NCI-H2227 treated with DMSO at 0.1 percent for 48 hours (cell line): ENCODE results near the gene TFF2.

Experiments used
- DNase-seq: peaks from one replicate; lab custom pipeline; 2025; lab: John Stamatoyannopoulos, UW

The TFF2 gene

GRCh38 chr21:42384156-42384945 is 33.6 kb upstream of the TFF2 start:
- DNase-seq, result no peak

- DNase-seq, result no peak
Measured at GRCh38 chr21:42383331-42383730, 32.5 kb upstream of the TFF2 start.

DNA sequence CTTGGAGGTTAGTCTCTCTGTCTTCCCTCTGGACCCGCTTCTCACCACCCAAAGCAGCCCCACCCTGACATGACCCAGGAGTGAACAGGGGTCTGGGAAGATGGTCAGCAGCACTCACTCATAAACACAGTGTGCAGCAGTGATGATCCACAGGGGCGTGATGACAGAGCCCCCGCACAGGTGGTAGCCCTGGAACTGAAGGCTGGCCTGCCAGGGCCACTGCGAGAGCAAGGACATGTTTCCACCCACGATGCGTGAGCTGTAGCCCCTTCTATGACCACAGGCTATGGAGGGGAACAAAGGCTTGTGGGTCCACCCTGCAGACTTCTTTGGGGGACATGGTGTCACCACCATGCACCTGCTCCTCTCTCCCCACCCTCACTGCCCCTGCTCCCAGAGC is 32.1 kb upstream of the TFF2 start:
- no peak for DNase-seq

DNA sequence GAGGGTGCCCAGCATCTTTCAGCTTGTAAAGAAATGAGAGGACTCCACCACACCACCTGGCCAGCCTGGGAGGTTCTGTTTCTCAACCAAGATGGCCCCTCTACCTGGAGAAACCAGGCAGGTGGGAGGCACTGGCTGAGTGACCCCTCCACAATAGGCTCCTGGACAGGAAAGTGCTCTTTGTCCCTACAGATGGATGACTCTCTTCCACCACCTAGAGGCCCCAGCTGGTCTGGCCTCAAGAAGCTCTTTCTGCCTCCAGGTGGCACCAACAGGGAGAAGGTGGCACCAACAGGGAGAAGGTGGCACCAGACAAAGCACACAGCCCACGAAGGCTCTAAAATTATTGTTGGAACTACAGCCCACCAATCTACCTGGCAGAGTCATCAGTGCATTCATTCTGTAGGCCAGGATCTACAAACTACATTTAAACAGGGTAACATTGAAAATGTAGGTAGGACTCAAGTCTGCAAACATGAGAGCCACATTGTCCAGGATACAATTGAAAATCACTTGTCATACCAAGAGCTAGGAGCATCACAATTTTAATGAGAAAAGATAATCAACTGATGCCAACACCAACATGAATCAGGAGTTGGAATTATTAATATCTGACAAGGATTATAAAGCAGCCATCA is 30.7 kb upstream of the TFF2 start:
- DNase-seq, result no peak

GRCh38 chr21:42379426-42380215 is 28.8 kb upstream of the TFF2 start:
- no peak for DNase-seq

DNA sequence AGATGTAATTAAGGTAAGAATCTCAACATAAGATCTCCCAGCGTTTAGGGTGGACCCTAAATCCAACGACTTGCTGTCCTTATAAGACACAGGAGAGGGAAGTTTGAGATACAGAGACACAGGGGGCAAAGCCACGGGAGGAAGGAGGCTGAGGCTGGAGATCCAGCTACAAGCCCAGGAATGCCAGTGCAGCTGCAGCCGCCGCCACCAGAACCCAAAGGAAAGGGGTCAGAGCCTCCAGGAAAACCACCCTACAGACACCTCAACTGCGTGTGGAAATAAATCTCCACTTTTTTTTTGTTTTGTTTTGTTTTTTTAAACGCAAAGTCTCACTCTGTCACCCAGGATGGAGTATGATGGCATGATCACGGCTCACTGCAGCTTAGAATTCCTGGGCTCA is 27.6 kb upstream of the TFF2 start:
- DNase-seq, result no peak

- DNase-seq, result no peak
Measured at GRCh38 chr21:42377951-42378340, 27.2 kb upstream of the TFF2 start.

GRCh38 chr21:42377211-42377950 is 26.6 kb upstream of the TFF2 start:
- DNase-seq, result no peak

DNA sequence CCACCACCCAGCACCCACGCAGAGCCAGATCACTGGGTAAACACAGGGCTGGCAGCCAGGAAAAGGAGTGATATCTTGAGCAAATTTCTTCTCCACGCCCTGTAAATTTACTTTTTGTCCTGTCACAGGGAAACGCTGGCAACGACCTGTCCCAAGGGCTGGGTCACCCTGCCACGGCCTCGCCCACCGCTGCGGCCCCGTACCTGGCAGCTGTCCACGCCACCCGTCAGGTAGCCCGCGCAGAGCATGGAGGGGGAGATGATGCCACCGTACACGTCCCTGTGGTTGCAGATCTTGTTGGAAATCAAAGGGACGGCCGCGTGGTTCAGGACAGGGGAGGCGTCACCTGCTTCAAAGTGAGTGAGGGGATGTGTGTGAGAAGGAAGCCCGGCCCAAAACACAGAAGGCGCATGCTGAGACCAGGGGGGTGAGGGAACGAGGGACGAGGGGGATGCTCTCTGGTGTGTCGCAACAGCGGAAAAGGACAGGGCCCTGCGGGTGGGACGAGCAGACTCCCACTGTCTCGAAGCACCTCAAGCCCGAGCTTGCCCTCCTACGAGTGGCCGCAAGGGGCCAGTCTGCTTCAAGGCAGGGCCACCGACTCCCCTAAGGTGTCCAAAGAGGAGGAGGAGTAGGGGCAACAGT is 25.7 kb upstream of the TFF2 start:
- DNase-seq, result no peak

DNA sequence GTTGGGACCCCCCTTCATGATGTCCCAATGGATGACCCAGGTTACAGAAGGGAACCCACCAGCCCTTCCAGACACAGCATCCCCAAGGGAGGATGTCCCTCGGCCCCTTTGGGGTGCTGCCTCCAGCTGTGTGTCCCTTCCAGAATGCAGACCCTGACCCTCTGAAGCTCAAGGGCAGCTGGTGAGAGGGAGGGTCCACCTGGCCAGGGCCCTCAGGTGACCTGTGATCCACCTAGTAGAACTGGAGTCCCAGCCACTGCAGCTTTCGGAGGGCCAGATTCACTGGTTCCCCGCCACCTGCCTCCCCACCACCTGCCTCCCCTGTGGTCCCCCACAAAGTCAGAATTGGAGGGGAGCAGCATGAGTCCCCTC is 25.2 kb upstream of the TFF2 start:
- no peak for DNase-seq

DNA sequence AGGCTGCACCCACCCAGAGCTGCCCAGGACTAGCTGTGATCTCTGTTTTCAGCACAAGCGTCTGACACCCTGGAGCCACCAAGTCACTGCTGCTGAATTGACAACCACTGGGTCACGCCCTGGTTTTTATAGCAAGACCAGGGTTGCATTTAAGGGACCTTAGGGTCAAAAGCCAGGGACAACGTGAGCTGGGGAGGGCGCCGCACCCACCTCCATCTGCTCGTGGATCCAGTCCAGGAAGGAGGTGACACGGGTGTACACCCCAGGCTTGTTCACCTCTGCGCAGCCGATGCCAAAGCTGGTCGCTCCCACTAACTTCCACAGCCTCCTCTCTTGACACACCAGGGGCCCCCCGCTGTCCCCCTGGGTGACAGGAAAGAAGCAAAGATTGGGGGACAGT is 24.7 kb upstream of the TFF2 start:
- DNase-seq, result no peak

GRCh38 chr21:42374864-42375499 is 24.2 kb upstream of the TFF2 start:
- DNase-seq, result no peak

- no peak for DNase-seq
Measured at GRCh38 chr21:42374457-42374856, 23.7 kb upstream of the TFF2 start.

DNA sequence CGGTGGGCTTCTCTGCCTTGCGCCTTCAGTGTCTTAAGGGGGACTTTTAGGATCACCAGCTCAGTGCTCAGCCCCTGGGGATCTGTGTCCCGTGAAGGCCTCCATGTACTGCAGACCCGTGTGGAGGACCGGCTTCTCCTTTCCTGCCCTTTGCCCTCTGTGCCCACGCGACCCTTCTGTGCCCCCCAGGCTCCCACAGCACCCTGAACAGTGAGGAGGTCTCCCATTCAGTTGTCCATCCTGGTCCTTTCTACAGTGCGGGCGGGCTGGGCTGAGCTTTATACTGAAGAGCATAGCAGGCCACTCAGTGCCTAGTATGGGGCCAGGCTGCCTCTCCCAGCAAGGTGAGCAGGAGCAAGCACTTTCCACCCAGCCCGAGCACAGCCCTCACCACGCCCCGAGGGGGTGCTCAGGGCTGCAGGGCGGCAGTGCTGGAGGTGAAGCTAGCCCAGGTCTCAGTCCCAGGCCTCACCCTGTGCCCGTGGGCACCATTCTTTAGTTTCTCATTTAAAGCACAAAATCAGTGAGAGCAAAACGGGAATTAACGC is 23.2 kb upstream of the TFF2 start:
- no peak for DNase-seq

DNA sequence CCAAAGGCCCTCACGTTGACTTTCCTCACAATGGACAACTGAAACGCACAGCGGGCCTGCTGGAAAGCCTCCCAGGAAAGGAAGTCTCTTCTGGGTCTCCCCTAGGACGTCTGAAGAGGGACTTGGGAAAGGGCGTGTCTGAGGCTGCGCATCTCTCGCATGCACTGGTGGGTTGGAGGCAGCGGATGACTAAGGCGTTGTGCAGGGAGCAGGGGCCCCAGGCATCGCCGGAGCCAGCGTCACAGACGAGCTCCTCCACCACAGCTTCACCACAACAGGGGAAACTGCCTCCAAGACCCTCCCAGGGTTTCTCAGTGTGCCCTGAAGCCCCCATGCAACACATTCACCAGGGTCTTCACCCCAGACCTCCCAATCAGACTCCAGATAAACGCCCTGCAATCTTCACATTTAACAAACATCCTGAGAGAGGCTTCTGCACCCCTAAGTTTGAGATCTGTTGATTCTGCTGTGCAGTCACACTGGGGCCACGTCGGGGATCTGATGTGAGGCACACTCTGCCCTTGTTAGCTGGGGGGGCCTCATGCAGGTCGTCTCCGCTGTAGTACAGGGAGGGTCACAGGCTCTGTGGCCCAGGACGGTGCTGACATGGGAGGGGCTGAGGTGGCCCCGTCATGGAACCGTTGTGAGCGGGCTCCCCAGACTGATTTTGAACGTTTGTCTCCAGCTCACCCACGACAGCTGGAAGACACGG is 22.6 kb upstream of the TFF2 start:
- no peak for DNase-seq

DNA sequence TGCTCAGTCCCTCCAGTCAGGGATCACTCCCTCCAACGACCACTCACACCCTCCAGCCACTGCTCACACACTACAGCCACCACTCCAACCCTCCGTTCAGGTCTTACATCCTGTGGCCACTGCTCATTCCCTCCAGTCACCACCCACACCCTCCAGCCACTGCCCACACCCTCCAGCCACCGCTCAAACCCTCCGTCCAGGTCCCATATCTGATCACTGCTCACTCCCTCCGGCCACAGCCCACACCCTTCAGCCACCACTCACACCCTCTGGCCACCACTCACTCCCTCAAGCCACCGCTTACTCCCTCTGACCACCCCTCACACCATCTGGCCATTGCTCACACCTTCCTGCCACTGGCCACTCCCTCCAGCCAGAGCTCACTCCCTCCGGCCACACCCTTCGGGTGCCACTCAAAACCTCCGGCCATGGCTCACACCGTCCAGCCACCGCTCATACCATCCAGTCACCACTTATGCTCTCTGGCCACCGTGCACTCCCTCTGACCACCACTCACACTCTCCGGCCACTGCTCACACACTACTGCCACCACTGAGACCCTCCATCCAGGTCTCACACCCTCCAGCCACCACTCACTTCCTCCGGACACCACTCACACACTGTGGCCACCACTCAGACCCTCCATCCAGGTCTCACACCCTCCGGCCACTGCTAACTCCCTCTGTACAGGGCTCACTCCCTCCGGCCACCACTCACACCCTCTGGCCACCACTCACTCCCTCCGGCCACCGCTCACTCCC is 20.3 kb upstream of the TFF2 start:
- no peak for DNase-seq

DNA sequence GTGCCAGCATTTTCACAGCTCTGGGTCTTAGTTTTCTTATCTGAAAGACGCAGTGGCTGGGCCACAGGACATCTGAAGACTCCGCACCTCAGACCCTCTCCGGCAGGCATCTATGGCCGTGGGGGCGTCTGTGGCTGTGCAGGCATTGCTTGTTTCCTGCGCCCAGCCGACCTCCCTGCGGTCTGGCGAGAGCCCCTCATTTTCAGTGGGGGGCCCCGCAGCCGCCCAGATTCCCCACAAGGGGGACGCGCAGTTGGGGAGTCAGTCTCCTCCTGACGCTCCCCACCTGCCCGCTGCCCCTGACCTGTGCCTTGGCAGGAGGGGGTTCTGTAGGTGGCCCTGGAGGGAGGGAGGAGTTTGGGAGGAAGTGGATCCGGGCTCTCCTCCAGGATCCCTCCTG is 19.0 kb upstream of the TFF2 start:
- DNase-seq, result no peak

GRCh38 chr21:42367367-42368165 is 16.8 kb upstream of the TFF2 start:
- DNase-seq, result no peak
